Stimulated activated CD4-positive, alpha-beta T cell treated with anti-CD3 and anti-CD28 coated beads, Interleukin-4, amount 100 ng/mL, for 48 hours (primary cell): ENCODE data around the gene CCBE1.

Experiments used
- DNase-seq, 2 donors: peaks; one replicate each; pipeline ENCODE4 v3.0.0-alpha.2; 2020; ENCODE audit warnings: low read depth in 2 of 2

Gene CCBE1

GRCh38 chr18:59395226-59396175 is 301.7 kb downstream of the CCBE1 start:
- DNase-seq: no peak

- DNase-seq: no peak
Measured at GRCh38 chr18:59393381-59393780, 303.8 kb downstream of the CCBE1 start.

DNA sequence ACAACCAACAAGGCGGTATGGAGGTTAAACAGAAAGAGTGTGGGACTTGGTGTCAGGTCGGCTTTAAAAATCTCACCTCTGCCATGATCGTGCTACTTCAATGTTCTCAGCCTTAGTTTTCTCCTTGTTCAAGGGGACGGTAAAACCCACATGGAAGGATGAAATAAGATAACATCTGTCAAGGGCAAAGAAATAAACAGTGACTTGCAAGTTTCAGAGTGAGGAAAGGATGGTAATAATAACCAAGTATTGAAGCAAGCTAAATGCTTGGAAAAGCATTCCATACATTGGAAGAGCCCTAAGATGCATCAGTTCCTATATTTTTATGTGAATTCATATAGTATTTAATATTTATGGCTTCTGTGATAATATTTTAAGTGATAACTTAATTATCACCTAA is 308.4 kb downstream of the CCBE1 start:
- no peak for DNase-seq

DNA sequence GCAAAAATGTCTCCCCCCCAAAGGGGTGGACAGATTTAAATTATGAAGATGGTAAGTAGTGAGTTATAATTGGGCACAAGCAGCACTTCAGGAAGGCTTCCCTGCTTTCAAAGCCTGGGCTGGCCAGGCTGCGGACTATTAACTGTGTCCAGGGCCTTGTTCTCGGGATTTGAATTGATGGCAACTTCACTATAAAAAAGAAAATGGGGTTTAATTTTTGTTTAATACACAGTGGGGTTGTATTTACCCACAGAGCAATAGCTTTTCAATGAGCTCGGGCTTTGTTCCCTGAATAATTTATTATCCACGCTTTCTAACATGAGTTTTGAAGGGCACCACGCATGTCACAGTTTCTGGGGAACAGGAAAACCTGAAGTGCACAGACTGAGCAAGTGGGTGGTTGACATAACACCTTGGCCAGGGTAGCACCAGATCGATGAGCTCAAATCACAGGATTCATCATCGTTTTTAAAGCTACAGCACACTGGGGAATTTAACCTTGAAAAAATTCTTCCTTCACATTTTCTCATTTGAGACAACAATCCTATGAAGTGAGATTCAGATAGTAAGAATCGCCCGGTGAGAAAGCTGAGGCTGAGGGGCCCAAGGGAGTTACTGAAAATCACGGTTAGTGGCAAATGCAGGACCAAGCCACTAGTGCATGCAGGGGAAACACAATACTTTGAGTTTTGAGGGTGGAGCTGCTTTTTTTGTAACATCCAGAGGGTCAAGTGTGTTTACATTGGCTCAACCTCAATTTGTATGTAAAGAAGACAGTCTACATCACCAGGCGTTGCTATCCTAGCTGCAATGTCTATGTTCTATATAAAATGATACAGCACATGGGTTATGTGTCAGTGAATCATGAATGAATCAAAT is 309.3 kb downstream of the CCBE1 start:
- DNase-seq: no peak

DNA sequence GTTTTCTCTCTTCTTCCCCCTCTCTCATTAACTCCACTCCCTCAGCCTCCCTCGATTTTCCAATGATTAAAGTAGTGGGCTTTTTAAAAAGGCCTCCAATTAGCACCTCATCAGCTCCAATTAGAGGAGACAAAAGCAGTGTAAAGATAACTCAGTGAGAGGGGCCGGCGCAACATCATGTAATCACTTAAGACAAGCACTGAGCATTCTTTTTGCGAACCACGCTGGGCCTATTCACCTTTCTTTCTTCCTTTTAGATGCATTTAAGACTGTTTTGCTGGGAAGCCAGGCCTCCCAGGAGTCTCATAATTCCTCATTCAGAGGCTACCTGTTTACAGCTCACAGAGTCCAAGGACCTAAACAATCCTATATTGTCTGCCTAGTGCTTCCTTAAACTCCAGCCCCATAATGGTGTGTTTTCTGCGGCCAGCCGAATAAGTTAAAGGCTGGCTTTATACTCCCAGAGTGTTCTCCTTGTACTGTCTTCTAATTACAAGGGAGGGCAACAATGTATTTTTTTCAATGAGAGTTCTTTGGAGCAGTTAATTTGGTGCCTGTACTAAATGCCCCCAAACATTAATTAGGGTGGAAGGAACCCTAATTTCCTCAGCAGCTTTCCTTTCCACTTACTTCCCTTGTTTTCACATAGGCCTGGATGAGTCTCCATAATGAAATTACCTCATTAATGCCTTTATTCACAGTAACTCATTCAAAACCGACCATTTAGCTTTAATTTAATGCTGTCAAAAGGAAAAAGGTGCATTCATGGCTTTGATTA is 310.1 kb downstream of the CCBE1 start:
- DNase-seq: no peak

GRCh38 chr18:59385191-59385590 is 312.0 kb downstream of the CCBE1 start:
- no peak for DNase-seq

DNA sequence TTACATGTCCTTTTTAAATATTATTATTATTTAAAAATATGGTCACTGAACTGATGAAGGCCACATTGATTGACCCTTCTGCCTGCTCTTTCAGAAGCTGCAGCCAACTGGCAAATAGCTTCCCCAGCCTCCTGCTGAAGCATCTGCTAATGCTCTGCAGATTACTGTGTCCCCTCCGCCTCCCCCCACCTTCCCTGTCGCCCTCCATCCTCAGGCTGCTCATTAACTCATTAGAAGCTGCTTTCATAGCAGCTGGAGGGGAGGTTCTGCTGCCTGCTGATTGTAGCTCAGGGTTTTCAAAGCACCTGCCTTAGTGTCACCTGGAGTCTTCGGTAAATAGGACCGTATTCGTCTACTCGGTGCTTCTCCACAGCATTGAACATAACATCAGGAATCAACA is 313.4 kb downstream of the CCBE1 start:
- no peak for DNase-seq

DNA sequence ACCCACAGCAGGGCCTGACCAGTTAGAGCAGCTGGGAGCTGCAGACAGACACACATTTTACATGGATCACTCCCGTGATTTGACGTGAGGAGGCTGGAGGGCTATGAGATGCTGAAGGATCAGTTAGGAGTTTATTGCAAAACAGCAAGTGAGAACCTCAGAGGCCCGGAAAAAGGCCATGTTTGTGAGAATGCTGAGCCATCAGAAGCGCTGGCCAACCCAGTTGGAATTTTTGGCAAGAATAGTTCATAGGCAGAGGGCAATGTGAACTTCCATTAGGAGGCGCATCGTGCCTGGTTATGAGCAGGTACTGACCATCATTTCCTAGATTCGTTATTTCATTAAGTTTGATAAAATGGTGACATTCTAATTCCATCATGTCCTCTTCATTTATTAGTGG is 314.8 kb downstream of the CCBE1 start:
- no peak for DNase-seq

GRCh38 chr18:59381949-59382348 is 315.3 kb downstream of the CCBE1 start:
- no peak for DNase-seq
